ENCODE results near the gene TSHZ1. TPM values are rescaled to one million over a fixed set of nuclear protein-coding genes. Genes with fewer than 3 reads are reported as not detected.

TSHZ1 gene
- total RNA-seq, 1 experiment from 2014 or later = 5.7 TPM

- Histone ChIP-seq H3K27me3 (ENCODE audit: low read length) (no peaks in the 10 kb centered on the region), H3K4me1 (ENCODE audit: low read length) (peaks cover 13% of the 10 kb centered on the region), H3K4me3 (ENCODE audit: low read length) (no peak overlapping the region), H3K9me3 (ENCODE audit: low read length) (no peaks in the 10 kb centered on the region), H3K9me2 (replicated peaks; ENCODE audit: insufficient read depth, low read length) (no peaks in the 10 kb centered on the region), H4K20me1 (ENCODE audit: insufficient read depth, low read depth, low read length) (no peaks in the 10 kb centered on the region), H3K4me2 (ENCODE audit: low read depth, low read length, poor library complexity, severe bottlenecking) (peak overlapping the region; percentile 17), H3K79me2 (ENCODE audit: low read length) (no peaks in the 10 kb centered on the region), H3K27ac (ENCODE audit: low read length) (no peak overlapping the region), H3K36me3 (ENCODE audit: insufficient read depth, low read length) (no peaks in the 10 kb centered on the region), H3K9ac (ENCODE audit: low read length) (no peak overlapping the region), H2AFZ (ENCODE audit: low read length) (no peak overlapping the region)
- DNase-seq = no peak
Observed at GRCh38 chr18:75305984-75306383, 95.4 kb downstream of the TSHZ1 start.

DNA sequence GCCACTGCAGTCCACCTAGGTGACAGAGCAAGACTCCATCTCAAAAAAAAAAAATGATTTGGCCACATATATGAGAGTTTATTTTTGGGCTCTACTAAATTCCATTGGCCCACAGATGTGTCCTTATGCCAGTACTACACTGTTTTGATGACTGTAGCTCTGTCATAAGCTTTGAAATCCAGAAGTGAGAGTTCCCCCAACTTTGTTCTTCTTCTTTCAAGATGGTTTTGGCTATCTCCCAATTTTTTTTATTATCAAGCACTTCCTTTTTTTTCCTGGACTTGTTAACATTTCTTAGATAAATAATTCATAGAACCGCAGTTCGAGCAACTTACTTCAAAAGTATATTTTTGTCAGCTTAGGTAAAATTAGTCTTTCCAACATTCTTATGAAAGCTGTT, 96.9 kb downstream of the TSHZ1 start:
- Histone ChIP-seq H3K27me3 (ENCODE audit: low read length) (no peaks in the 10 kb centered on the region), H3K79me2 (ENCODE audit: low read length) (no peaks in the 10 kb centered on the region), H2AFZ (ENCODE audit: low read length) (no peak overlapping the region), H3K27ac (ENCODE audit: low read length) (no peak overlapping the region), H3K4me1 (ENCODE audit: low read length) (peaks cover 13% of the 10 kb centered on the region), H3K4me2 (ENCODE audit: low read depth, low read length, poor library complexity, severe bottlenecking) (no peak overlapping the region), H3K9ac (ENCODE audit: low read length) (no peak overlapping the region), H3K9me3 (ENCODE audit: low read length) (no peaks in the 10 kb centered on the region), H4K20me1 (ENCODE audit: insufficient read depth, low read depth, low read length) (no peaks in the 10 kb centered on the region), H3K4me3 (ENCODE audit: low read length) (no peak overlapping the region), H3K9me2 (replicated peaks; ENCODE audit: insufficient read depth, low read length) (no peaks in the 10 kb centered on the region), H3K36me3 (ENCODE audit: insufficient read depth, low read length) (no peaks in the 10 kb centered on the region)
- DNase-seq = no peak

- H3K27me3 ChIP-seq (ENCODE audit: low read length) = no peaks in the 10 kb centered on the region
- no peaks in the 10 kb centered on the region for H3K9me2 ChIP-seq (replicated peaks; ENCODE audit: insufficient read depth, low read length)
- no peaks in the 10 kb centered on the region for H3K79me2 ChIP-seq (ENCODE audit: low read length)
- no peak overlapping the region for H2AFZ ChIP-seq (ENCODE audit: low read length)
- no peaks in the 10 kb centered on the region for H3K36me3 ChIP-seq (ENCODE audit: insufficient read depth, low read length)
- no peaks in the 10 kb centered on the region for H4K20me1 ChIP-seq (ENCODE audit: insufficient read depth, low read depth, low read length)
- H3K9me3 ChIP-seq (ENCODE audit: low read length) = no peaks in the 10 kb centered on the region
- H3K4me1 ChIP-seq (ENCODE audit: low read length) = peaks cover 13% of the 10 kb centered on the region
- H3K4me3 ChIP-seq (ENCODE audit: low read length) = no peak overlapping the region
- DNase-seq = no peak
- H3K27ac ChIP-seq (ENCODE audit: low read length) = no peak overlapping the region
- H3K9ac ChIP-seq (ENCODE audit: low read length) = no peak overlapping the region
- no peak overlapping the region for H3K4me2 ChIP-seq (ENCODE audit: low read depth, low read length, poor library complexity, severe bottlenecking)
Observed at GRCh38 chr18:75309564-75309963, 99.0 kb downstream of the TSHZ1 start.

DNA sequence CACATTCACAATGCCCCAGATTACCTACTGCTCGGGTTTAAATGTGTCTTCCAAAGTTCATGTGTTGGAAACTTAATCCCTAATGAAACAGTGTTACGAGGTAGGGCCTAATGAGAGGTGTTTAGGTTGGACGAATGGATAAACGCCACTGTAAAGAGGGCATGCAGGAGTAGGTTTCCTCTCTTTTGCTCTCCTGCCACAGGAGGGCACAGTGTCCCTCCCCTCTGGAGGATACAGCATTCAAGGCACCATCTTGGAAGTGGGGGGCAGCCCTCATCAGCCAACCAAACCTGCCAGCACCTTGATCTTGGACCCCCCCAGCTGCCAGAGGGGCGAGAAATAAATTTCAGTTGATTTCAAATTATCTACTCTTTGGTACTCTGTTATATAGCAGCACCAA, 103.5 kb downstream of the TSHZ1 start:
- Histone ChIP-seq H2AFZ (ENCODE audit: low read length) (no peak overlapping the region), H3K79me2 (ENCODE audit: low read length) (no peaks in the 10 kb centered on the region), H3K36me3 (ENCODE audit: insufficient read depth, low read length) (no peaks in the 10 kb centered on the region), H3K9ac (ENCODE audit: low read length) (no peak overlapping the region), H3K9me3 (ENCODE audit: low read length) (no peaks in the 10 kb centered on the region), H3K4me3 (ENCODE audit: low read length) (no peak overlapping the region), H3K27me3 (ENCODE audit: low read length) (no peaks in the 10 kb centered on the region), H3K27ac (ENCODE audit: low read length) (no peak overlapping the region), H3K9me2 (replicated peaks; ENCODE audit: insufficient read depth, low read length) (no peaks in the 10 kb centered on the region), H3K4me2 (ENCODE audit: low read depth, low read length, poor library complexity, severe bottlenecking) (no peak overlapping the region), H3K4me1 (ENCODE audit: low read length) (no peaks in the 10 kb centered on the region), H4K20me1 (ENCODE audit: insufficient read depth, low read depth, low read length) (no peaks in the 10 kb centered on the region)
- peak; percentile 51 for DNase-seq

DNA sequence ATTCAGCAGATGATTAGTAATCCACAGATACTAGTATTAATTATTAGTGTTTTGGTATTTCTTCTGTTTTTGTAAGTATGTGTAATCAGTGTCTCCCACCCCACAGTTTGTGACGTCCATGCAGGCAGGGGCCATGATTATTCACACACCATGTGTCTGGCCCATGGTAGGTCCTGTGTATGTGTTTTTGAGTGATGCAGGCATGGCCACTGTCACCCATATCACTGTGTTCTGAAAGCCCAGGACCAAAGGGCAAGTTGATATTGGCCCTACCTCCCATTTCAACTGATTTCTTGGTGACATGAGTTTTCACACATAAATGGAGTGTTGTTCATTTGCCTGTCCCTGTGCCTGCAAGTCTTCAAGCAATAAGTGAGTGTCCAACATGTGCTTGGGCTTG, 104.0 kb downstream of the TSHZ1 start:
- Histone ChIP-seq H3K27me3 (ENCODE audit: low read length) (no peaks in the 10 kb centered on the region), H3K4me3 (ENCODE audit: low read length) (no peak overlapping the region), H4K20me1 (ENCODE audit: insufficient read depth, low read depth, low read length) (no peaks in the 10 kb centered on the region), H3K27ac (ENCODE audit: low read length) (no peak overlapping the region), H3K79me2 (ENCODE audit: low read length) (no peaks in the 10 kb centered on the region), H3K9ac (ENCODE audit: low read length) (no peak overlapping the region), H3K4me2 (ENCODE audit: low read depth, low read length, poor library complexity, severe bottlenecking) (no peak overlapping the region), H3K9me3 (ENCODE audit: low read length) (no peaks in the 10 kb centered on the region), H3K9me2 (replicated peaks; ENCODE audit: insufficient read depth, low read length) (no peaks in the 10 kb centered on the region), H3K4me1 (ENCODE audit: low read length) (no peaks in the 10 kb centered on the region), H3K36me3 (ENCODE audit: insufficient read depth, low read length) (no peaks in the 10 kb centered on the region), H2AFZ (ENCODE audit: low read length) (no peak overlapping the region)
- no peak for DNase-seq

DNA sequence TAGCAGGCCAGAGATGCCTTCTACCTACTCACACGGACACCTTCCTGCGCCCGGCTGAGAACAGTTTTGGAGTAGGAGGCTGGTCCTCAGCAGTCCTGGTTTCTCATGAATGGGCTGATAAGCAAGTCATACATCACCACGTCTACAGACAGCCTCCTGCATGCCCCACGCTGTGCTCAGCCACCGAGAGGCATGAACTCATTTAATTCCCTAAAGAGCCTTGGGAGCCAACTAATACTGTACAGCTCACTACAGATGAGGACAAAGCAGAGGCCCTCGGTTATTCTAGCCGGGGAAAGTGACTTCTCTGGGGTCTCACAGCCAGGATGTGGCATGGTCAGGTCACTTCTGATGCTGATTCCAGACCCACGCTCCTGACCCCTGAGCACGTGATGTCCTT, 105.6 kb downstream of the TSHZ1 start:
- Histone ChIP-seq H3K4me2 (ENCODE audit: low read depth, low read length, poor library complexity, severe bottlenecking) (no peak overlapping the region), H3K4me1 (ENCODE audit: low read length) (no peaks in the 10 kb centered on the region), H3K9me3 (ENCODE audit: low read length) (no peaks in the 10 kb centered on the region), H3K79me2 (ENCODE audit: low read length) (no peaks in the 10 kb centered on the region), H3K27me3 (ENCODE audit: low read length) (no peaks in the 10 kb centered on the region), H3K9ac (ENCODE audit: low read length) (no peak overlapping the region), H3K36me3 (ENCODE audit: insufficient read depth, low read length) (no peaks in the 10 kb centered on the region), H3K4me3 (ENCODE audit: low read length) (no peak overlapping the region), H3K9me2 (replicated peaks; ENCODE audit: insufficient read depth, low read length) (no peaks in the 10 kb centered on the region), H4K20me1 (ENCODE audit: insufficient read depth, low read depth, low read length) (no peaks in the 10 kb centered on the region), H3K27ac (ENCODE audit: low read length) (no peak overlapping the region), H2AFZ (ENCODE audit: low read length) (no peak overlapping the region)
- DNase-seq = no peak

- Histone ChIP-seq H2AFZ (ENCODE audit: low read length) (no peak overlapping the region), H3K4me2 (ENCODE audit: low read depth, low read length, poor library complexity, severe bottlenecking) (no peak overlapping the region), H3K27me3 (ENCODE audit: low read length) (no peaks in the 10 kb centered on the region), H3K9me2 (replicated peaks; ENCODE audit: insufficient read depth, low read length) (no peaks in the 10 kb centered on the region), H3K36me3 (ENCODE audit: insufficient read depth, low read length) (no peaks in the 10 kb centered on the region), H3K9ac (ENCODE audit: low read length) (no peak overlapping the region), H3K27ac (ENCODE audit: low read length) (no peak overlapping the region), H3K9me3 (ENCODE audit: low read length) (no peaks in the 10 kb centered on the region), H3K4me1 (ENCODE audit: low read length) (no peaks in the 10 kb centered on the region), H4K20me1 (ENCODE audit: insufficient read depth, low read depth, low read length) (no peaks in the 10 kb centered on the region), H3K79me2 (ENCODE audit: low read length) (no peaks in the 10 kb centered on the region), H3K4me3 (ENCODE audit: low read length) (no peak overlapping the region)
- DNase-seq = no peak
Observed at GRCh38 chr18:75316826-75317225, 106.2 kb downstream of the TSHZ1 start.

GRCh38 chr18:75317300-75317699, 106.7 kb downstream of the TSHZ1 start:
- no peaks in the 10 kb centered on the region for H3K36me3 ChIP-seq (ENCODE audit: insufficient read depth, low read length)
- H3K9me2 ChIP-seq (replicated peaks; ENCODE audit: insufficient read depth, low read length) = no peaks in the 10 kb centered on the region
- no peaks in the 10 kb centered on the region for H3K4me1 ChIP-seq (ENCODE audit: low read length)
- no peak overlapping the region for H3K4me3 ChIP-seq (ENCODE audit: low read length)
- H2AFZ ChIP-seq (ENCODE audit: low read length) = no peak overlapping the region
- DNase-seq = no peak
- H3K4me2 ChIP-seq (ENCODE audit: low read depth, low read length, poor library complexity, severe bottlenecking) = no peak overlapping the region
- no peak overlapping the region for H3K27ac ChIP-seq (ENCODE audit: low read length)
- H3K9me3 ChIP-seq (ENCODE audit: low read length) = no peaks in the 10 kb centered on the region
- no peaks in the 10 kb centered on the region for H4K20me1 ChIP-seq (ENCODE audit: insufficient read depth, low read depth, low read length)
- no peaks in the 10 kb centered on the region for H3K27me3 ChIP-seq (ENCODE audit: low read length)
- no peaks in the 10 kb centered on the region for H3K79me2 ChIP-seq (ENCODE audit: low read length)
- H3K9ac ChIP-seq (ENCODE audit: low read length) = no peak overlapping the region

DNA sequence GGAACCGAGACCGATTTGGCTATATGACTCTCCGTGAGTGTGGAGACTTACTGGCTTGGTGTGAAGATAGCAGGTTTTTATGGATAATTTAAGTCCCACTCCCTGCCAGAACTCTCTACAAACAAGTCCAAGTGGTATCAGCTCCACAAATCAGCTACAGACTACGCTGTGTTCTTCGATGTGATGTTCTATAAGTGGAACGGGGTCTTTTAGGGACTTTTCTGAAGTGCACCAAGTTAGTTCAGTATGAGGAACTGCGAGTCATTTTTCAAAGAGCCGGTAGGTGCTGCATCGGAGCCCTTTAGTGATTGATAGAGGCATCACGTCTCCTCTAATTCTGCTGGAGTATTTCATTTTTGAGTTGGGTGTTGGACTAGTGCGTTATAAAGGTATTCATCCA, 107.1 kb downstream of the TSHZ1 start:
- Histone ChIP-seq H3K4me3 (ENCODE audit: low read length) (no peak overlapping the region), H3K9me3 (ENCODE audit: low read length) (no peaks in the 10 kb centered on the region), H3K27ac (ENCODE audit: low read length) (no peak overlapping the region), H4K20me1 (ENCODE audit: insufficient read depth, low read depth, low read length) (no peaks in the 10 kb centered on the region), H3K9ac (ENCODE audit: low read length) (no peak overlapping the region), H3K36me3 (ENCODE audit: insufficient read depth, low read length) (no peaks in the 10 kb centered on the region), H3K9me2 (replicated peaks; ENCODE audit: insufficient read depth, low read length) (no peaks in the 10 kb centered on the region), H3K4me2 (ENCODE audit: low read depth, low read length, poor library complexity, severe bottlenecking) (no peak overlapping the region), H3K4me1 (ENCODE audit: low read length) (no peaks in the 10 kb centered on the region), H2AFZ (ENCODE audit: low read length) (no peak overlapping the region), H3K27me3 (ENCODE audit: low read length) (no peaks in the 10 kb centered on the region), H3K79me2 (ENCODE audit: low read length) (no peaks in the 10 kb centered on the region)
- no peak for DNase-seq

Measured in Karpas-422 (cell line).